HEK293T (cell line): ENCODE results near the gene FUBP3.

Source experiments
- CTCF ChIA-PET: fragments of 350-600 bp; formaldehyde crosslinking; extraction: SDS; loops from one replicate; lab custom pipeline; 2021; ENCODE audit warnings: antibody characterized with exemption, inconsistent platforms; lab: Yijun Ruan, JAX
- POLR2A ChIA-PET: fragments of 350-600 bp; formaldehyde crosslinking; extraction: SDS; loops from one replicate; lab custom pipeline; 2020; ENCODE audit warnings: antibody characterized with exemption, inconsistent platforms; lab: Yijun Ruan, JAX
- DNase-seq: peaks from one replicate; pipeline ENCODE4 v3.0.0; 2012; ENCODE audit warnings: mixed read lengths; ENCODE audit errors: extremely low spot score
- ARNT ChIP-seq: fragments of 450-650 bp; IDR thresholded peaks from 2 replicates; pipeline ENCODE4 v1.6.1; 2017; ENCODE audit warnings: mild to moderate bottlenecking
- BHLHE40 ChIP-seq: fragments of 450-650 bp; IDR thresholded peaks from 2 replicates; pipeline ENCODE4 v1.6.1; 2016; ENCODE audit warnings: mild to moderate bottlenecking, moderate library complexity, borderline replicate concordance
- CTBP1 ChIP-seq: fragments of 450-650 bp; IDR thresholded peaks from 2 replicates; pipeline ENCODE4 v1.6.1; 2016; ENCODE audit warnings: borderline replicate concordance
- ELF4 ChIP-seq: fragments of 450-650 bp; IDR thresholded peaks from 2 replicates; pipeline ENCODE4 v1.6.1; 2017; ENCODE audit warnings: antibody characterized with exemption
- FOXA1 ChIP-seq: fragments of 450-650 bp; IDR thresholded peaks from 2 replicates; pipeline ENCODE4 v1.6.1; 2016; ENCODE audit warnings: mild to moderate bottlenecking
- FOXK2 ChIP-seq: fragments of 450-650 bp; IDR thresholded peaks from 2 replicates; pipeline ENCODE4 v1.6.1; 2016; ENCODE audit warnings: mild to moderate bottlenecking
- FOXM1 ChIP-seq: fragments of 450-650 bp; IDR thresholded peaks from 2 replicates; pipeline ENCODE4 v1.6.1; 2017; ENCODE audit warnings: mild to moderate bottlenecking, borderline replicate concordance
- HDGF ChIP-seq: fragments of 450-650 bp; IDR thresholded peaks from 2 replicates; pipeline ENCODE4 v1.6.1; 2017; ENCODE audit warnings: antibody characterized with exemption, borderline replicate concordance
- L3MBTL2 ChIP-seq: fragments of 450-650 bp; conservative IDR thresholded peaks from 2 replicates; pipeline ENCODE4 v1.6.1; 2016; ENCODE audit warnings: mild to moderate bottlenecking
- LEF1 ChIP-seq: fragments of 450-650 bp; IDR thresholded peaks from 2 replicates; pipeline ENCODE4 v1.6.1; 2017; ENCODE audit warnings: mild to moderate bottlenecking, borderline replicate concordance
- NFRKB ChIP-seq: fragments of 450-650 bp; IDR thresholded peaks from 2 replicates; pipeline ENCODE4 v1.6.1; 2016; ENCODE audit warnings: mild to moderate bottlenecking, moderate library complexity
- PKNOX1 ChIP-seq: fragments of 450-650 bp; IDR thresholded peaks from 2 replicates; pipeline ENCODE4 v1.6.1; 2016
- SP1 ChIP-seq: fragments of 450-650 bp; IDR thresholded peaks from 2 replicates; pipeline ENCODE4 v1.6.1; 2017
- SUZ12 ChIP-seq: fragments of 450-650 bp; IDR thresholded peaks from 2 replicates; pipeline ENCODE4 v1.6.1; 2016; ENCODE audit warnings: mild to moderate bottlenecking
- TARDBP ChIP-seq: fragments of 450-650 bp; IDR thresholded peaks from 2 replicates; pipeline ENCODE4 v1.6.1; 2016
- ZNF384 ChIP-seq: fragments of 450-650 bp; IDR thresholded peaks from 2 replicates; pipeline ENCODE4 v1.6.1; 2016

FUBP3 gene

GRCh38 chr9:130589754-130590153 is 10.4 kb downstream of the FUBP3 start:
- TF ChIP-seq ARNT (no peak), FOXK2 (no peak), L3MBTL2 (no peak), TARDBP (no peak), LEF1 (no peak), HDGF (no peak), FOXM1 (no peak), CTBP1 (no peak), SP1 (no peak), SUZ12 (no peak), BHLHE40 (no peak), FOXA1 (no peak), PKNOX1 (no peak), ELF4 (no peak), ZNF384 (no peak), NFRKB (no peak)
- no peak for DNase-seq
- CTCF ChIA-PET: interaction anchor here (0.7 kb wide), 1 partner anchor 376 kb away, joined by 6 read pairs; no protein-coding TSS in a partner anchor
- POLR2A ChIA-PET: no interaction called here

- TF ChIP-seq L3MBTL2 (no peak), HDGF (no peak), ARNT (no peak), NFRKB (no peak), CTBP1 (no peak), ZNF384 (no peak), SUZ12 (no peak), FOXM1 (no peak), LEF1 (no peak), ELF4 (no peak), BHLHE40 (no peak), FOXA1 (no peak), FOXK2 (no peak), SP1 (no peak), PKNOX1 (no peak), TARDBP (no peak)
- POLR2A ChIA-PET: no interaction called here
- no peak for DNase-seq
- CTCF ChIA-PET: no interaction called here
Measured at GRCh38 chr9:130590305-130590704, 10.9 kb downstream of the FUBP3 start.

GRCh38 chr9:130593020-130593419 is 13.6 kb downstream of the FUBP3 start:
- ChIA-PET CTCF (no interaction called here), POLR2A (no interaction called here)
- TF ChIP-seq FOXK2 (no peak), CTBP1 (no peak), SP1 (no peak), HDGF (no peak)
- DNase-seq: no peak

GRCh38 chr9:130597228-130597627 is 17.9 kb downstream of the FUBP3 start:
- TF ChIP-seq FOXK2: no peak
- no peak for TF ChIP-seq SUZ12
- CTCF ChIA-PET: no interaction called here
- POLR2A ChIA-PET: no interaction called here

GRCh38 chr9:130598188-130598587 is 18.8 kb downstream of the FUBP3 start:
- no peak for TF ChIP-seq TARDBP
- no peak for TF ChIP-seq SUZ12
- no peak for TF ChIP-seq LEF1
- no peak for TF ChIP-seq FOXM1
- no peak for TF ChIP-seq NFRKB
- no peak for TF ChIP-seq L3MBTL2
- no peak for TF ChIP-seq CTBP1
- TF ChIP-seq PKNOX1: no peak
- TF ChIP-seq ELF4: no peak
- no peak for TF ChIP-seq ZNF384
- TF ChIP-seq FOXA1: no peak
- TF ChIP-seq BHLHE40: no peak
- no peak for TF ChIP-seq HDGF
- TF ChIP-seq SP1: no peak
- no peak for TF ChIP-seq FOXK2
- TF ChIP-seq ARNT: no peak
- no peak for DNase-seq
- POLR2A ChIA-PET: no interaction called here
- CTCF ChIA-PET: no interaction called here

More at GRCh38 chr9:130597228-130597627, 17.9 kb downstream of the FUBP3 start:
- DNase-seq: no peak

- ChIA-PET CTCF (no interaction called here), POLR2A (no interaction called here)
- DNase-seq: no peak
- TF ChIP-seq SUZ12 (no peak), HDGF (no peak), ARNT (no peak), FOXA1 (no peak), FOXM1 (no peak), FOXK2 (no peak), L3MBTL2 (no peak), LEF1 (no peak), BHLHE40 (no peak), ELF4 (no peak), PKNOX1 (no peak), SP1 (no peak), CTBP1 (no peak)
Measured at GRCh38 chr9:130599625-130600024, 20.2 kb downstream of the FUBP3 start.
